ENCODE measurements around the gene SSBP2. TPM values are rescaled to one million over a fixed set of nuclear protein-coding genes. Genes with fewer than 3 reads are reported as not detected.
A peak's percentile ranks its signal among the peaks of the same experiment; 100 is the strongest.
"Not testable (repeated sequence)": the region's sequence is repeated elsewhere in the genome, so short reads cannot be mapped to it uniquely, and the experiment has no call there.

SSBP2 gene
- total RNA-seq, 1 donor from 2014 or later = 266 TPM

GRCh38 chr5:81685471-81685870, 65.4 kb downstream of the SSBP2 start:
- no peak for FAIRE-seq

GRCh38 chr5:81679885-81680284, 71.0 kb downstream of the SSBP2 start:
- FAIRE-seq = no peak
- DNase-seq (ENCODE audit: low spot score in 2 of 2) = no peak

More at GRCh38 chr5:81685471-81685870, 65.4 kb downstream of the SSBP2 start:
- no peak for DNase-seq (ENCODE audit: low spot score in 2 of 2)

- FAIRE-seq = no peak
Observed at GRCh38 chr5:81675420-81675819, 75.5 kb downstream of the SSBP2 start.

GRCh38 chr5:81665795-81666194, 85.1 kb downstream of the SSBP2 start:
- no peak for FAIRE-seq
- DNase-seq (ENCODE audit: low spot score in 2 of 2) = no peak

More at GRCh38 chr5:81675420-81675819, 75.5 kb downstream of the SSBP2 start:
- no peak for DNase-seq (ENCODE audit: low spot score in 2 of 2)

- not testable (repeated sequence) for FAIRE-seq; DNase-seq (ENCODE audit: low spot score in 2 of 2)
Observed at GRCh38 chr5:81660624-81661023, 90.3 kb downstream of the SSBP2 start.

GRCh38 chr5:81657386-81657785, 93.5 kb downstream of the SSBP2 start:
- DNase-seq (ENCODE audit: low spot score in 2 of 2) (no peak), FAIRE-seq (no peak)

- FAIRE-seq = no peak
- DNase-seq (ENCODE audit: low spot score in 2 of 2) = no peak
Observed at GRCh38 chr5:81656783-81657182, 94.1 kb downstream of the SSBP2 start.

GRCh38 chr5:81650987-81651386, 99.9 kb downstream of the SSBP2 start:
- no peak for DNase-seq (ENCODE audit: low spot score in 2 of 2)
- no peak for FAIRE-seq

GRCh38 chr5:81646469-81646995, 104.4 kb downstream of the SSBP2 start:
- no peak for DNase-seq (ENCODE audit: low spot score in 2 of 2)
- FAIRE-seq = no peak

- FAIRE-seq = no peak
Observed at GRCh38 chr5:81642210-81642609, 108.7 kb downstream of the SSBP2 start.

GRCh38 chr5:81639556-81639955, 111.3 kb downstream of the SSBP2 start:
- DNase-seq (ENCODE audit: low spot score in 2 of 2) = no peak
- peak; percentile 19 for FAIRE-seq

More at GRCh38 chr5:81642210-81642609, 108.7 kb downstream of the SSBP2 start:
- DNase-seq (ENCODE audit: low spot score in 2 of 2) = no peak

- no peak for FAIRE-seq
- DNase-seq (ENCODE audit: low spot score in 2 of 2) = no peak
Observed at GRCh38 chr5:81638471-81638870, 112.4 kb downstream of the SSBP2 start.

- FAIRE-seq = no peak
- no peak for DNase-seq (ENCODE audit: low spot score in 2 of 2)
Observed at GRCh38 chr5:81633891-81634290, 117.0 kb downstream of the SSBP2 start.

- FAIRE-seq (no peak), DNase-seq (ENCODE audit: low spot score in 2 of 2) (no peak)
Observed at GRCh38 chr5:81633471-81633870, 117.4 kb downstream of the SSBP2 start.

GRCh38 chr5:81632679-81633078, 118.2 kb downstream of the SSBP2 start:
- DNase-seq (ENCODE audit: low spot score in 2 of 2) = no peak
- no peak for FAIRE-seq

GRCh38 chr5:81631621-81632020, 119.3 kb downstream of the SSBP2 start:
- no peak for FAIRE-seq

GRCh38 chr5:81631124-81631523, 119.8 kb downstream of the SSBP2 start:
- FAIRE-seq = no peak
- no peak for DNase-seq (ENCODE audit: low spot score in 2 of 2)

More at GRCh38 chr5:81631621-81632020, 119.3 kb downstream of the SSBP2 start:
- DNase-seq (ENCODE audit: low spot score in 2 of 2) = no peak

- DNase-seq (ENCODE audit: low spot score in 2 of 2) (no peak), FAIRE-seq (no peak)
Observed at GRCh38 chr5:81630684-81631083, 120.2 kb downstream of the SSBP2 start.

- FAIRE-seq = no peak
- no peak for DNase-seq (ENCODE audit: low spot score in 2 of 2)
Observed at GRCh38 chr5:81629986-81630385, 120.9 kb downstream of the SSBP2 start.

GRCh38 chr5:81628061-81628460, 122.8 kb downstream of the SSBP2 start:
- DNase-seq (ENCODE audit: low spot score in 2 of 2); FAIRE-seq: not testable (repeated sequence)

GRCh38 chr5:81626524-81626923, 124.4 kb downstream of the SSBP2 start:
- FAIRE-seq = no peak

GRCh38 chr5:81609810-81610375, 141.0 kb downstream of the SSBP2 start:
- DNase-seq (ENCODE audit: low spot score in 2 of 2) (no peak), FAIRE-seq (no peak)

More at GRCh38 chr5:81626524-81626923, 124.4 kb downstream of the SSBP2 start:
- DNase-seq (ENCODE audit: low spot score in 2 of 2) = no peak
